Breast epithelium (tissue), 4 donors: ENCODE data around the gene AOPEP. TPM values are rescaled to one million over a fixed set of nuclear protein-coding genes. Genes with fewer than 3 reads are reported as not detected.

ENCODE experiments used
- DNase-seq, 2 donors: peaks; one replicate each; pipeline ENCODE4 v3.0.0-alpha.2; 2019; ENCODE audit warnings: low spot score in 2 of 2
- H3K27ac ChIP-seq, 2 donors: fragments of 200-600 bp; sonication (generic) in 1 of 2; one replicate each; pipeline ENCODE4 v1.5.1; 2016 to 2019; ENCODE audit warnings: mild to moderate bottlenecking in 1 of 2
- H3K27me3 ChIP-seq, 2 donors: fragments of 200-600 bp; sonication (generic) in 1 of 2; one replicate each; pipeline versions ENCODE4 v1.5.1 to v1.6.0; 2017 to 2019; ENCODE audit warnings: control low read depth in 1 of 2, mild to moderate bottlenecking in 1 of 2
- H3K36me3 ChIP-seq: fragments of 200-600 bp; one replicate; pipeline ENCODE4 v1.5.1; 2019
- H3K4me1 ChIP-seq, 2 donors: fragments of 200-600 bp; sonication (generic); one replicate each; pipeline ENCODE4 v1.5.1; 2016 to 2019; ENCODE audit warnings: control low read depth in 1 of 2
- H3K4me3 ChIP-seq, 3 donors: fragments of 200-600 bp; sonication (generic); 1 replicate in 2 of 3; 2 replicates in 1 of 3; pipeline ENCODE4 v1.5.1; 2016 to 2019; ENCODE audit warnings: mild to moderate bottlenecking in 3 of 3, moderate library complexity in 2 of 3
- H3K9me3 ChIP-seq, 2 donors: fragments of 200-600 bp; sonication (generic) in 1 of 2; one replicate each; pipeline ENCODE4 v1.5.1; 2016 to 2019; ENCODE audit warnings: control low read depth in 1 of 2
- CTCF ChIP-seq, 3 donors: fragments of 450-650 bp; IDR thresholded peaks; one replicate each; pipeline ENCODE4 v1.5.1; 2016 to 2017; ENCODE audit warnings: antibody characterized with exemption in 3 of 3, mild to moderate bottlenecking in 3 of 3, moderate library complexity in 3 of 3
- POLR2A ChIP-seq: fragments of 450-650 bp; IDR thresholded peaks from one replicate; pipeline ENCODE4 v1.6.1; 2016; ENCODE audit warnings: antibody characterized with exemption, mild to moderate bottlenecking, moderate library complexity
- POLR2AphosphoS5 ChIP-seq, 3 donors: sonication (generic); formaldehyde crosslinking; IDR thresholded peaks; one replicate each; pipeline ENCODE4 v1.6.1; 2017; ENCODE audit warnings: antibody characterized with exemption in 3 of 3
- intact Hi-C: fragments of 100-400 bp; cut with DNase I; formaldehyde crosslinking; loops from one replicate; pipeline ENCODE4 v1.15.1; 2023; ENCODE audit warnings: low total_unique reads
- total RNA-seq, 3 donors: library from RNA; depleted of rRNA; stranded (reverse); fragments of >200 nt; gene quantifications; one replicate each; pipeline ENCODE4 v1.1.0, GENCODE V29; 2016

Gene AOPEP
- total RNA-seq, 3 donors from 2014 or later: 15.5 to 94.1 (median 87.5) TPM

- no peaks in the 10 kb centered on the region for H3K9me3 ChIP-seq
- H3K4me1 ChIP-seq: peaks cover 8 to 12% of the 10 kb centered on the region in 2 donors
- H3K27ac ChIP-seq: peak overlapping the region; percentile 78 to 83
- H3K27me3 ChIP-seq: no peaks in the 10 kb centered on the region
- H3K36me3 ChIP-seq: no peaks in the 10 kb centered on the region
- TF ChIP-seq POLR2AphosphoS5 (IDR thresholded peaks at IDR 0.05) (no peak), POLR2A (no peak), CTCF (IDR thresholded peaks at IDR 0.05) (no peak)
- intact Hi-C loops: no loop called here
- no peak overlapping the region for H3K4me3 ChIP-seq
- no peak for DNase-seq
Measured at GRCh38 chr9:94921092-94921471, 194.6 kb downstream of the AOPEP start.

DNA sequence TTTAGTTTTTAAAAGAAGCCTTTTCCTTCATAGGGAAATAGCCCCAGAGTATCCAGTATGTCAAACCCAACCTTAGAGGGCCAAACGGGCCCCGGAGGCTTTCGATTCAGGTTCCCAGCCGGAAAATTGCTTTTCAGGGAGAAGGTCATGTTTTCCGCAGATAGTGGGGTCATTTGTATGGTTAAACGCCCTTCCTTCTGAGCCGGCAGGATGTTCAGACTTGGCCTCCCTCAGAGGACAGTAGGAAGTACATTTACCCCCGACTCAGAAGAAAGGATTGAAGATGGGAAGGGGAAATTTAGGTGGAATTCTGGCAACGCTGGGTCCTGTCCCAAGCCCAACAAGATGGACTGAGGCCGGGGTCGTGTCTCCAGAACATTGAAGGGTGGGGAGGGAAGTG, 195.2 kb downstream of the AOPEP start:
- H3K4me3 ChIP-seq: no peak overlapping the region
- no peaks in the 10 kb centered on the region for H3K36me3 ChIP-seq
- intact Hi-C loops: no loop called here
- H3K4me1 ChIP-seq: peaks cover 8 to 12% of the 10 kb centered on the region in 2 donors
- no peak for TF ChIP-seq POLR2AphosphoS5 (IDR thresholded peaks at IDR 0.05)
- no peak for TF ChIP-seq POLR2A
- no peak for TF ChIP-seq CTCF (IDR thresholded peaks at IDR 0.05)
- no peaks in the 10 kb centered on the region for H3K9me3 ChIP-seq
- no peaks in the 10 kb centered on the region for H3K27me3 ChIP-seq
- peak overlapping the region; percentile 78 to 83 for H3K27ac ChIP-seq
- no peak for DNase-seq

DNA sequence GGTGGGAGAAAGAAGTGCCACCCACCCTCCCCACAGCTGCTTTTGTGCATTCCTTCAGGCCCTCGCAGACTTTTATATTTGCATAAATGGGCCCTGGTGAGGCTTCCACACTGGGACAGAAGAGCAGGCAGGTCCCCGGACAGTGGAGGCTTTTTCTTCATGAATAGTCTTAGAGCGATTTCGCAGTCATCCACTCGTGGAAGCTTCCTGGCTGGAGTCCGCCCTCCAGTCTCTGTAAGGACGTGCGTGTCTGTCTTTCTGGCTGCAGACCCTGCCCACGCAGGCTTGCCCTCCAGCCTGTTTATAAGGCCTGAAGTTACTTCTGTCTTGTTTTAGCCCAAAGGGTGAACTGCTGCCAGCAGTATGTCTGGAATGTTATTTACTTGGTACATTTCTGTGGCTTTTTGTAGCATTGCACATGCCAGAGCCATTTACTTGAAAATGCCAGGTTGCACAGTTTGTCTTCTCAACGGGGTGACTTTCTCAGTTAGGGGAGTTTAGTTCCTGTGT, 195.7 kb downstream of the AOPEP start:
- intact Hi-C loops: no loop called here
- DNase-seq: peak in 1 of 2 donors; percentile 83
- TF ChIP-seq CTCF (IDR thresholded peaks at IDR 0.05) (no peak), POLR2AphosphoS5 (IDR thresholded peaks at IDR 0.05) (peak; percentile 25 to 62 (median 30))
- no peaks in the 10 kb centered on the region for H3K27me3 ChIP-seq
- peaks cover 8 to 12% of the 10 kb centered on the region in 2 donors for H3K4me1 ChIP-seq
- peak overlapping the region; percentile 78 to 83 for H3K27ac ChIP-seq
- no peaks in the 10 kb centered on the region for H3K36me3 ChIP-seq
- no peaks in the 10 kb centered on the region for H3K9me3 ChIP-seq
- no peak overlapping the region for H3K4me3 ChIP-seq

DNA sequence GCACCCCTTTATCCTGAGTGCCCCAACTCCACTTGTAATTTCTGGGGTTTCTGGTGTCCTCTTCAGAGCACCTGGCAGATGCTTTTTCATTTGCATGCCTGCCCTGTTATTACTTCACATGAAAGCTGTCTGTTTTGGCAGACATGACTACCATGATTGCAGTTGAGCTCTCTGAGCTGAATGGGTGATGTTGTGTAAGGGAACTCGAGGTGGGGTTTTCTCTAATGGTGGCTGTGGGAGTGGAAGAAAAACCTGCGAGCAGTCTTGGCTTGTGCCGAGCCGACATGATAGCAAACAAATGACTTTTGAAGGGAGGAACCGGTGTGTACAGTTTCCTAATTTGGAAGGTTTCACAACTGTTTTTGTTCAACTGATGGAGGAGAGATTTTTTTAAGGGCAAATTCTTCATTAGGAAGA, 196.2 kb downstream of the AOPEP start:
- Histone ChIP-seq H3K4me1 (peaks cover 8 to 12% of the 10 kb centered on the region in 2 donors), H3K36me3 (no peaks in the 10 kb centered on the region), H3K27me3 (no peaks in the 10 kb centered on the region), H3K27ac (peak overlapping the region; percentile 78 to 83), H3K4me3 (peak overlapping the region in 1 of 3 donors; percentile 29), H3K9me3 (no peaks in the 10 kb centered on the region)
- peak in 1 of 3 donors; percentile 15 for TF ChIP-seq POLR2AphosphoS5 (IDR thresholded peaks at IDR 0.05)
- no peak for TF ChIP-seq POLR2A
- intact Hi-C loops: no loop called here
- peak in 1 of 2 donors; percentile 49 for DNase-seq

- DNase-seq: no peak
- Histone ChIP-seq H3K27me3 (no peaks in the 10 kb centered on the region), H3K9me3 (no peaks in the 10 kb centered on the region), H3K4me3 (no peak overlapping the region), H3K4me1 (peaks cover 8 to 12% of the 10 kb centered on the region in 2 donors), H3K36me3 (no peaks in the 10 kb centered on the region), H3K27ac (peak overlapping the region; percentile 78 to 83)
- TF ChIP-seq POLR2AphosphoS5 (IDR thresholded peaks at IDR 0.05) (no peak), POLR2A (no peak), CTCF (IDR thresholded peaks at IDR 0.05) (no peak)
- intact Hi-C loops: no loop called here
Measured at GRCh38 chr9:94923326-94924089, 197.0 kb downstream of the AOPEP start.
